Activated CD8-positive, alpha-beta T cell treated with anti-CD3 and anti-CD28 coated beads for 36 hours (primary cell): ENCODE results near the gene INA. TPM values are rescaled to one million over a fixed set of nuclear protein-coding genes. Genes with fewer than 3 reads are reported as not detected.
"Not testable (repeated sequence)": the region's sequence is repeated elsewhere in the genome, so short reads cannot be mapped to it uniquely, and the experiment has no call there.

Experiments
- ATAC-seq: fragments of 200-7000 bp; cut with Tn5 transposase; one replicate; pipeline ENCODE4 v1.10.0; 2021; ENCODE audit warnings: mild to moderate bottlenecking, moderate library complexity
- CTCF ChIA-PET: fragments of 350-600 bp; sonication (Branson Sonifier 250); formaldehyde crosslinking; loops from one replicate; lab custom pipeline; 2021; ENCODE audit warnings: antibody characterized with exemption; lab: Charles Lee
- POLR2A ChIA-PET: fragments of 350-600 bp; sonication (Branson Sonifier 250); formaldehyde crosslinking; loops from one replicate; lab custom pipeline; 2021; ENCODE audit warnings: antibody characterized with exemption; lab: Charles Lee
- DNase-seq: peaks from one replicate; pipeline ENCODE4 v3.0.0-alpha.2; 2020
- H3K27ac Mint-ChIP-seq: one replicate; pipeline ENCODE4 v1.8.0; 2021; ENCODE audit warnings: mild to moderate bottlenecking, mixed read lengths
- H3K27me3 Mint-ChIP-seq: one replicate; pipeline ENCODE4 v1.8.0; 2021; ENCODE audit warnings: mixed read lengths
- H3K36me3 Mint-ChIP-seq: one replicate; pipeline ENCODE4 v1.8.0; 2021; ENCODE audit warnings: low read depth, mixed read lengths
- H3K4me1 Mint-ChIP-seq: one replicate; pipeline ENCODE4 v1.8.0; 2021; ENCODE audit warnings: low read depth, mixed read lengths
- H3K4me3 Mint-ChIP-seq: one replicate; pipeline ENCODE4 v1.8.0; 2021; ENCODE audit warnings: mild to moderate bottlenecking, moderate library complexity, mixed read lengths
- H3K9me3 Mint-ChIP-seq: one replicate; pipeline ENCODE4 v1.8.0; 2021; ENCODE audit warnings: mixed read lengths
- intact Hi-C: fragments of 100-400 bp; cut with micrococcal nuclease; formaldehyde crosslinking; loops from one replicate; pipeline ENCODE4 v1.10.0; 2022
- total RNA-seq, 2 experiments: library from RNA; stranded (reverse); gene quantifications; one replicate each; pipeline ENCODE4 v1.2.3, GENCODE V29; 2021
- TF ChIP-seq, protein P1 (sequence below): fragments of 200-600 bp; IDR thresholded peaks from one replicate; pipeline ENCODE4 v1.8.0; 2022; ENCODE audit warnings: antibody characterized with exemption, mild to moderate bottlenecking

INA gene
- total RNA-seq, 2 experiments from 2014 or later: 0.25 to 0.27 TPM

DNA sequence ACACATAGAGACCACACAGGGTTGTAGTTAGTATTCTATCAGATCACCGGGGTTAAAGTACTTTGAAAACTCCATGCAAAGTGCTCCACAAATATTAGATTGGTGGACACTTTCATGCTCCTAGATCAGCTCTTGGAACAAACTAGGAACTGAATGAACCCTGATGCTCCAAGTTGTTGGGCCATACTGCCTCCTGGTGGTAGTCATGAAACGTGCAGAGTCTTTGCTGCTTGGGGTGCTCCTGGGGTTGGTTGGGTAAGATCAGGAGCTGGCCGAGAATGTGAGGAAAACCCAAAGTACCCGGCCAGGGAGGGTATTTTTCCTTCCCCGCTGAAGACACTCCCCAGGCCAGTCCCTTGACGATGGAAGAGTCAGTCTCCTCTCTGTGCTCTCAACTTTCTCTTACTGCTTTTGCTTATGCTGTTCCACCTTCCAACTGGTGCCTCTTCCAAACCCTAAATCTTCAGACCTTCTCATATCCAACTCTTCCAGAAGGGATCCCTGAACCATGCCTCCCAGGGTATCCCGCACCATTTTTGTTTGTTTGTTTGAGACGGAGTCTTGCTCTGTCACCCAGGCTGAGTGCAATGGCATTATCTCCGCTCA lies 32.2 kb upstream of the INA start:
- Mint-ChIP-seq H3K4me3 (no peak overlapping the region), H3K27me3 (no peaks in the 10 kb centered on the region), H3K36me3 (no peaks in the 10 kb centered on the region), H3K9me3 (no peaks in the 10 kb centered on the region), H3K27ac (no peak overlapping the region), H3K4me1 (peaks cover 8% of the 10 kb centered on the region)
- intact Hi-C loops: loop anchor here (10.0 kb wide), 3 partner anchors 170 to 400 kb away; partner anchors contain the start of gene CNNM2
- DNase-seq (peak; percentile 75), ATAC-seq (peak; percentile 88)
- ChIA-PET CTCF (interaction anchor here (0.6 to 2.7 kb wide), 53 partner anchors 9 to 425 kb away, joined by 3 to 26 read pairs (median 6); partner anchors contain the start of genes CNNM2, CYP17A1 and NT5C2), POLR2A (no interaction called here)
- TF ChIP-seq, protein P1, sequence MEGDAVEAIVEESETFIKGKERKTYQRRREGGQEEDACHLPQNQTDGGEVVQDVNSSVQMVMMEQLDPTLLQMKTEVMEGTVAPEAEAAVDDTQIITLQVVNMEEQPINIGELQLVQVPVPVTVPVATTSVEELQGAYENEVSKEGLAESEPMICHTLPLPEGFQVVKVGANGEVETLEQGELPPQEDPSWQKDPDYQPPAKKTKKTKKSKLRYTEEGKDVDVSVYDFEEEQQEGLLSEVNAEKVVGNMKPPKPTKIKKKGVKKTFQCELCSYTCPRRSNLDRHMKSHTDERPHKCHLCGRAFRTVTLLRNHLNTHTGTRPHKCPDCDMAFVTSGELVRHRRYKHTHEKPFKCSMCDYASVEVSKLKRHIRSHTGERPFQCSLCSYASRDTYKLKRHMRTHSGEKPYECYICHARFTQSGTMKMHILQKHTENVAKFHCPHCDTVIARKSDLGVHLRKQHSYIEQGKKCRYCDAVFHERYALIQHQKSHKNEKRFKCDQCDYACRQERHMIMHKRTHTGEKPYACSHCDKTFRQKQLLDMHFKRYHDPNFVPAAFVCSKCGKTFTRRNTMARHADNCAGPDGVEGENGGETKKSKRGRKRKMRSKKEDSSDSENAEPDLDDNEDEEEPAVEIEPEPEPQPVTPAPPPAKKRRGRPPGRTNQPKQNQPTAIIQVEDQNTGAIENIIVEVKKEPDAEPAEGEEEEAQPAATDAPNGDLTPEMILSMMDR: peak; percentile 84

DNA sequence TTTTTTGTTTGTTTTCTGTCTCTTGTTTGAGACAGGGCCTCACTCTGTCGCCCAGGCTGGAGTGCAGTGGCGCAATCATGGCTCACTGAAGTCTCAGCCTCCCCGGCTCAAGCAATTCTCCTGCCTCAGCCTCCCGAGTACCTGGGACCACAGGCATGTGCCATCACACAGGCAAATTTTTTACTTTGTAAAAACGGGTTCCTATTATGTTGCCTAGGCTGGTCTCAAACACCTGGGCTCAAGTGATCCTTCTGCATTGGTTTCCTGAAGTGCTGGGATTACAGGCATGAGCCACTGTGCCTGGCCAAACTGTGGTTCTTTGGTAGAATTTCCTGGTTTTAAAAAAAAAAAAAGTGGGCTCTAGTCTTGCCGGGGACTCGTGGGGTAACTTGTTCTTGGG lies 31.4 kb upstream of the INA start, which contains the start of gene RPEL1:
RPEL1 (plus strand) TSS at position 301 of the 400 bp plus-strand sequence. CDS start 110 bp downstream, outside the sequence.
- DNase-seq, H3K36me3 Mint-ChIP-seq, H3K4me1 Mint-ChIP-seq, ATAC-seq, H3K27ac Mint-ChIP-seq, H3K4me3 Mint-ChIP-seq, H3K9me3 Mint-ChIP-seq, H3K27me3 Mint-ChIP-seq, POLR2A ChIA-PET: not testable (repeated sequence)
- intact Hi-C loops: loop anchor here (10.0 kb wide), 3 partner anchors 171 to 401 kb away; partner anchors contain the start of gene CNNM2
- CTCF ChIA-PET: interaction anchor here (1.9 to 2.7 kb wide), 4 partner anchors 53 to 328 kb away, joined by 8 to 26 read pairs (median 10); partner anchors contain the start of genes CNNM2 and NT5C2

- DNase-seq (no peak), ATAC-seq (no peak)
- peaks cover 2% of the 10 kb centered on the region for H3K36me3 Mint-ChIP-seq
- no peak overlapping the region for H3K27ac Mint-ChIP-seq
- H3K4me3 Mint-ChIP-seq: no peak overlapping the region
- ChIA-PET CTCF (interaction anchor here (0.9 to 2.7 kb wide), 3 partner anchors 41 to 329 kb away, joined by 3 to 10 read pairs (median 8); partner anchors contain the start of gene CNNM2), POLR2A (no interaction called here)
- no peaks in the 10 kb centered on the region for H3K27me3 Mint-ChIP-seq
- intact Hi-C loops: loop anchor here (10.0 kb wide), 3 partner anchors 172 to 402 kb away; partner anchors contain the start of gene CNNM2
- peaks cover 2% of the 10 kb centered on the region for H3K9me3 Mint-ChIP-seq
- TF ChIP-seq, protein P1: no peak
- H3K4me1 Mint-ChIP-seq: peaks cover 5% of the 10 kb centered on the region
These were observed 30.6 kb upstream of the INA start for GRCh38 chr10:103246324-103246723.

- H3K27ac Mint-ChIP-seq: no peak overlapping the region
- H3K27me3 Mint-ChIP-seq: no peaks in the 10 kb centered on the region
- no peak for DNase-seq
- POLR2A ChIA-PET: no interaction called here
- TF ChIP-seq, protein P1: no peak
- peaks cover 3% of the 10 kb centered on the region for H3K36me3 Mint-ChIP-seq
- no peak overlapping the region for H3K4me3 Mint-ChIP-seq
- H3K4me1 Mint-ChIP-seq: no peaks in the 10 kb centered on the region
- peaks cover 7% of the 10 kb centered on the region for H3K9me3 Mint-ChIP-seq
- intact Hi-C loops: no loop called here
- CTCF ChIA-PET: interaction anchor here (0.8 kb wide), 1 partner anchor 337 kb away, joined by 3 read pairs; no protein-coding TSS in a partner anchor
- no peak for ATAC-seq
These were observed 22.8 kb upstream of the INA start for GRCh38 chr10:103254113-103254512.

DNA sequence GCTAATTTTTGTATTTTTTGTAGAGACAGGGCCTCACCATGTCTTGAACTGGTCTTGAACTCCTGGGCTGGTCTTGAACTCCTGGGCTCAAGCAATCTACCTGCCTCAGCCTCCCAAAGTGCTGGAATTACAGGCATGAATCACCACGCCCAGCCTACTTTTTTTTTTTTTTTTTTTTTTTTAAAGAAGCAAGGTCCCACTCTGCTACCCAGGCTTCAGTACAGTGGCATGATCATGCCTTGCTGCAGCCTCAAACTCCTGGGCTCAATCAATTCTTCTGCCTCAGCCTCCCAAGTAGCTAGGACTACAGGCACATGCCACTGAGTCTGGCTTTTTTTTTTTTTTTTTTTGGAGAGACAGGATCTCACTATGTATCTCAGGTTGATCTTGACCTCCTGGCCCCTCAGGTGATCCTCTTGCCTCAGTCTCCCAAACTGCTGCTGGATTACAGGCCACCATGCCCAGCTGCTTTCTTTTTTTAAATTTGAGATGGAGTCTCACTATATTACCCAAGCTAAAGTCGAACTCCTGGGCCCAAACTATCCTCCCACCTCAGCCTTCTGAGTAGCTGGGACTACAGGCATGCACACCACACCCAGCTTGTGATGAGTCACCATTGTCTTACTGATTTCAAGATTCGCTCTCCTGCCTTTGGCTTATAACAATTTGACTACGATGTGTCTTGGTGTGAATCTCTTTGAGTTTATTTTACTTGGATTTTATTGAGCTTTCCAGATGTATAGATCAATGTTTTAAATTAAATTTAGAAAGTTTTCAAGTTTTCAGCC lies 22.2 kb upstream of the INA start:
- Mint-ChIP-seq H3K4me1 (no peaks in the 10 kb centered on the region), H3K27ac (no peak overlapping the region), H3K4me3 (no peak overlapping the region), H3K9me3 (peaks cover 10% of the 10 kb centered on the region), H3K36me3 (peaks cover 3% of the 10 kb centered on the region), H3K27me3 (no peaks in the 10 kb centered on the region)
- ChIA-PET CTCF (interaction anchor here (0.8 kb wide), 1 partner anchor 338 kb away, joined by 3 read pairs; no protein-coding TSS in a partner anchor), POLR2A (no interaction called here)
- intact Hi-C loops: no loop called here
- no peak for DNase-seq
- ATAC-seq: peak; percentile 47
- TF ChIP-seq, protein P1: no peak
